ENCODE data around the gene OR8D1. TPM values are rescaled to one million over a fixed set of nuclear protein-coding genes. Genes with fewer than 3 reads are reported as not detected.

The OR8D1 gene
- total RNA-seq, 4 donors from 2014 or later: not detected

GRCh38 chr11:124297921-124298320, 15.8 kb downstream of the OR8D1 start:
- no peak for DNase-seq (ENCODE audit: extremely low spot score)
- intact Hi-C loops (cut with DNase I): no loop called here
- Histone ChIP-seq H3K27ac (replicated peaks in 1 of 4) (no peak overlapping the region), H3K36me3 (no peaks in the 10 kb centered on the region), H3K4me3 (no peak overlapping the region), H3K4me1 (no peaks in the 10 kb centered on the region), H3K9me3 (no peaks in the 10 kb centered on the region), H3K27me3 (no peaks in the 10 kb centered on the region)
- TF ChIP-seq POLR2AphosphoS5 (IDR thresholded peaks at IDR 0.05) (no peak), POLR2A (IDR thresholded peaks at IDR 0.05; ENCODE audit: low read depth) (no peak), CTCF (IDR thresholded peaks at IDR 0.05) (no peak), EP300 (IDR thresholded peaks at IDR 0.05) (no peak)
- WGBS: 86% methylated on average over 4 of the region's 4 CpGs

DNA sequence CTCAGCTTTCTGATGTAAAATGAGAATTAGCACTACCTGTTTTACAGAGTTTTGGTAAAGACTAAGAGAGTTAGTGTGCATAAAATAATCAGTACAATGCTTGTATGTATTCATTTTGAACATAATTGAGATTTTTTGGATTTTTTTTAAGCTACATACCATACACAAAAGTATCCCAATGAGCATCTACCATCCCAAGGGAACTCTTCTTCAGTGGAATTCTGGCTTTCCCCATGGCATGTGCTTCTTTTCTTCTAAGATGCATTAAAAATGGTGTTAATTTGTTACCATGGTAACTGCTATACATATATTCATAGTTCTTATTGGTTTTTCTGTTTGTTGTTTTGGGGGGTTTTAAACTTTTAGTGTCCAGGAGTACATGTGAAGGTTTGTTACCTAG, 17.7 kb downstream of the OR8D1 start:
- no peaks in the 10 kb centered on the region for H3K27me3 ChIP-seq
- no peaks in the 10 kb centered on the region for H3K4me1 ChIP-seq
- no peak for DNase-seq (ENCODE audit: extremely low spot score)
- no peaks in the 10 kb centered on the region for H3K36me3 ChIP-seq
- TF ChIP-seq EP300 (IDR thresholded peaks at IDR 0.05) (no peak), CTCF (IDR thresholded peaks at IDR 0.05) (no peak), POLR2AphosphoS5 (IDR thresholded peaks at IDR 0.05) (no peak), POLR2A (IDR thresholded peaks at IDR 0.05; ENCODE audit: low read depth) (no peak)
- H3K27ac ChIP-seq (replicated peaks in 1 of 4): no peak overlapping the region
- H3K9me3 ChIP-seq: no peaks in the 10 kb centered on the region
- intact Hi-C loops (cut with DNase I): no loop called here
- H3K4me3 ChIP-seq: no peak overlapping the region

GRCh38 chr11:124294687-124295086, 19.1 kb downstream of the OR8D1 start:
- DNase-seq (ENCODE audit: extremely low spot score): no peak
- Histone ChIP-seq H3K9me3 (peaks cover 0 to 1% (median 0%) of the 10 kb centered on the region in 4 donors), H3K4me1 (no peaks in the 10 kb centered on the region), H3K27me3 (no peaks in the 10 kb centered on the region), H3K27ac (replicated peaks in 1 of 4) (no peak overlapping the region), H3K4me3 (no peak overlapping the region), H3K36me3 (no peaks in the 10 kb centered on the region)
- 44% methylated on average over 1 of the region's 1 CpG for WGBS
- TF ChIP-seq POLR2A (IDR thresholded peaks at IDR 0.05; ENCODE audit: low read depth): no peak
- intact Hi-C loops (cut with DNase I): no loop called here

GRCh38 chr11:124285610-124286344, 28.0 kb downstream of the OR8D1 start:
- intact Hi-C loops (cut with DNase I): no loop called here
- WGBS: 70% methylated on average over 3 of the region's 3 CpGs

GRCh38 chr11:124278261-124278660, 35.5 kb downstream of the OR8D1 start:
- no peak for DNase-seq (ENCODE audit: extremely low spot score)
- Histone ChIP-seq H3K27ac (replicated peaks in 1 of 4) (no peak overlapping the region), H3K4me3 (no peak overlapping the region), H3K36me3 (no peaks in the 10 kb centered on the region), H3K9me3 (peaks cover 0 to 4% (median 0%) of the 10 kb centered on the region in 4 donors), H3K4me1 (no peaks in the 10 kb centered on the region), H3K27me3 (no peaks in the 10 kb centered on the region)
- 44% methylated on average over 2 of the region's 2 CpGs for WGBS
- no peak for TF ChIP-seq POLR2A (IDR thresholded peaks at IDR 0.05; ENCODE audit: low read depth)
- intact Hi-C loops (cut with DNase I): no loop called here

More at GRCh38 chr11:124285610-124286344, 28.0 kb downstream of the OR8D1 start:
- DNase-seq (ENCODE audit: extremely low spot score): no peak
- H3K36me3 ChIP-seq: no peaks in the 10 kb centered on the region
- no peak for TF ChIP-seq EP300 (IDR thresholded peaks at IDR 0.05)
- no peak for TF ChIP-seq POLR2AphosphoS5 (IDR thresholded peaks at IDR 0.05)
- TF ChIP-seq CTCF (IDR thresholded peaks at IDR 0.05): no peak
- no peak for TF ChIP-seq POLR2A (IDR thresholded peaks at IDR 0.05; ENCODE audit: low read depth)
- no peaks in the 10 kb centered on the region for H3K4me1 ChIP-seq
- no peak overlapping the region for H3K4me3 ChIP-seq
- H3K27ac ChIP-seq (replicated peaks in 1 of 4): no peak overlapping the region
- H3K9me3 ChIP-seq: peaks cover 0 to 15% (median 0%) of the 10 kb centered on the region in 4 donors
- H3K27me3 ChIP-seq: no peaks in the 10 kb centered on the region

DNA sequence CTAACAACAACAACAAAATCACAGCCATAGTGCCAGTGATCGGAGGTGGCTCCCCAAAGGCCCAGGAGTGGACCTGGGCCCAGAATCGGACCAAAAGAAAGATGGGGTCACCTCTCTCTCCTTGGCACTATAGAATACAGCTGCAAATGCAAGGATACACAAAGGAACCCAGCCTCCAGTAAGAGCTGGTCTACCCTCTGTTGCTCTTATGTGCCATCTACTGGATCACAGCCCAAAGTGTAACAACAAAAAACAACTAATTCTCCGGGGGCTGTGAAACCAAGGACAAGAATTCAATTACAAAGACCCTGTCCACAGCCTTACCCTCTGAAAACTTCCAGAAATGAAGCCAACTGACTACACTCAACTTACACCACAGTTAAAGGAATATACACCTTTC, 35.9 kb downstream of the OR8D1 start:
- WGBS: 78% methylated on average over 3 of the region's 3 CpGs
- TF ChIP-seq POLR2A (IDR thresholded peaks at IDR 0.05; ENCODE audit: low read depth) (no peak), POLR2AphosphoS5 (IDR thresholded peaks at IDR 0.05) (no peak), EP300 (IDR thresholded peaks at IDR 0.05) (no peak), CTCF (IDR thresholded peaks at IDR 0.05) (no peak)
- DNase-seq (ENCODE audit: extremely low spot score): no peak

More for the DNA sequence above, 35.9 kb downstream of the OR8D1 start:
- intact Hi-C loops (cut with DNase I): no loop called here
- Histone ChIP-seq H3K9me3 (peaks cover 0 to 4% (median 0%) of the 10 kb centered on the region in 4 donors), H3K27me3 (no peaks in the 10 kb centered on the region), H3K4me3 (no peak overlapping the region), H3K27ac (replicated peaks in 1 of 4) (no peak overlapping the region), H3K4me1 (no peaks in the 10 kb centered on the region), H3K36me3 (no peaks in the 10 kb centered on the region)

Measured in esophagus muscularis mucosa (tissue), 4 donors.